Measurements from ENCODE around the gene SLC5A8. TPM values are rescaled to one million over a fixed set of nuclear protein-coding genes. Genes with fewer than 3 reads are reported as not detected.

The SLC5A8 gene
- total and polyA plus RNA-seq, 9 of the 15 experiments (the other 6 are each of a cell fraction or from before 2014, with no cell fraction given): not detected

DNA sequence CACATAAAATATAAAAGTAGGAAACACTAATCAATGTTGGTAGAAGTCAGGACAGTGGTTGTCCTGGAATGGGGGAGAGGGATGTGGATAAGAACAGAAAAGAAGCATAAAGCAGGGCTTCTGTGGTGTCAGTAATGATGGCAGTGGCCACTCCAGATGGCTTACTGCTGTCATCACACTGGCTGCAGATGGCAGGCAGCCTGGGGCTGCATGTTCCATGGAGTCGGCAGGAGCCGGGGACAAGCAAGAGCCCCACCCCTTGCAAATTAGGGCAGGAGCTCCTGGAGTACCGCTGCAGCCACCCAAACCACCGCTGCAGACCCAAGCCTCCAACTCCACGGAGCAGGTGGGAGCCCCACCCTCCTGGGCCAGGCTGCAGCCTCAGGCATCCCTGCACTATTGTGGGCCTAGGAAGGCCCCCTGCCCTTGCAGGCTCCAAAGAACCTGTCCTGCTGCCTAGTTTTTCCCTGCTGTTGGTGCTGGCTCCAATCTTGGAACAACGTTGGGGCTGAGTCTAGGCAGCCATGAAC, 28.8 kb upstream of the SLC5A8 start:
- no peaks in the 10 kb centered on the region for H3K27me3 ChIP-seq (ENCODE audit: control insufficient read depth in 2 of 2, insufficient read depth in 2 of 2, low read length in 2 of 2)
- H2AFZ ChIP-seq (ENCODE audit: low read depth, low read length): no peak overlapping the region
- H3K79me2 ChIP-seq (ENCODE audit: control insufficient read depth, insufficient read depth, low read length): no peaks in the 10 kb centered on the region
- FAIRE-seq (no peak), DNase-seq (ENCODE audit: extremely low read depth in 1 of 4, low spot score in 3 of 4) (no peak), ATAC-seq (no peak)
- ChIA-PET CTCF (ENCODE audit: low intra/inter-chr PET ratio) (no interaction called here), POLR2A (no interaction called here)
- no TSS peak for BruUV-seq (replicated peaks)
- no peaks in the 10 kb centered on the region for H4K20me1 ChIP-seq (replicated peaks; ENCODE audit: control insufficient read depth, insufficient read depth, low read length)
- H3K9me3 ChIP-seq (replicated peaks; ENCODE audit: control insufficient read depth, insufficient read depth, low read depth, low read length): no peaks in the 10 kb centered on the region; the same call in 1 of the 2 replicates
- H3K4me3 ChIP-seq: no peak overlapping the region
- no peaks in the 10 kb centered on the region for H3K4me1 ChIP-seq (replicated peaks in 1 of 2; ENCODE audit: control insufficient read depth in 2 of 2, insufficient read depth in 2 of 2, low read length in 2 of 2)
- in situ Hi-C loops (cut with MboI) (no loop called here), intact Hi-C loops (cut with micrococcal nuclease) (no loop called here)
- H3K4me2 ChIP-seq (ENCODE audit: insufficient read depth, low read length): no peak overlapping the region
- no peak overlapping the region for H3K27ac ChIP-seq (ENCODE audit: extremely low read depth, low read depth, low read length)
- H3K9me1 ChIP-seq (ENCODE audit: control insufficient read depth, insufficient read depth, low read length): no peaks in the 10 kb centered on the region
- H3K9ac ChIP-seq (ENCODE audit: insufficient read depth in 1 of 2, low read depth in 2 of 2, low read length in 2 of 2): no peak overlapping the region
- no peaks in the 10 kb centered on the region for H3K36me3 ChIP-seq (ENCODE audit: control insufficient read depth, insufficient read depth, low read length)
- WGBS (ENCODE audit: insufficient coverage, low coverage, missing lambda C conversion rate): 3% methylated on average over 6 of the region's 6 CpGs
- TF ChIP-seq U2AF2 (optimal IDR thresholded peaks at IDR 0.05; ENCODE audit: low read depth, low read length): no peak
- TF ChIP-seq, protein P1, sequence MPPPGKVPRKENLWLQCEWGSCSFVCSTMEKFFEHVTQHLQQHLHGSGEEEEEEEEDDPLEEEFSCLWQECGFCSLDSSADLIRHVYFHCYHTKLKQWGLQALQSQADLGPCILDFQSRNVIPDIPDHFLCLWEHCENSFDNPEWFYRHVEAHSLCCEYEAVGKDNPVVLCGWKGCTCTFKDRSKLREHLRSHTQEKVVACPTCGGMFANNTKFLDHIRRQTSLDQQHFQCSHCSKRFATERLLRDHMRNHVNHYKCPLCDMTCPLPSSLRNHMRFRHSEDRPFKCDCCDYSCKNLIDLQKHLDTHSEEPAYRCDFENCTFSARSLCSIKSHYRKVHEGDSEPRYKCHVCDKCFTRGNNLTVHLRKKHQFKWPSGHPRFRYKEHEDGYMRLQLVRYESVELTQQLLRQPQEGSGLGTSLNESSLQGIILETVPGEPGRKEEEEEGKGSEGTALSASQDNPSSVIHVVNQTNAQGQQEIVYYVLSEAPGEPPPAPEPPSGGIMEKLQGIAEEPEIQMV (tag; conservative IDR thresholded peaks at IDR 0.05; ENCODE audit: low read depth): no peak
- TF ChIP-seq, protein P2, sequence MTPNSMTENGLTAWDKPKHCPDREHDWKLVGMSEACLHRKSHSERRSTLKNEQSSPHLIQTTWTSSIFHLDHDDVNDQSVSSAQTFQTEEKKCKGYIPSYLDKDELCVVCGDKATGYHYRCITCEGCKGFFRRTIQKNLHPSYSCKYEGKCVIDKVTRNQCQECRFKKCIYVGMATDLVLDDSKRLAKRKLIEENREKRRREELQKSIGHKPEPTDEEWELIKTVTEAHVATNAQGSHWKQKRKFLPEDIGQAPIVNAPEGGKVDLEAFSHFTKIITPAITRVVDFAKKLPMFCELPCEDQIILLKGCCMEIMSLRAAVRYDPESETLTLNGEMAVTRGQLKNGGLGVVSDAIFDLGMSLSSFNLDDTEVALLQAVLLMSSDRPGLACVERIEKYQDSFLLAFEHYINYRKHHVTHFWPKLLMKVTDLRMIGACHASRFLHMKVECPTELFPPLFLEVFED (CRISPR knock-in tag; conservative IDR thresholded peaks at IDR 0.05): no peak
- TF ChIP-seq, protein P3, sequence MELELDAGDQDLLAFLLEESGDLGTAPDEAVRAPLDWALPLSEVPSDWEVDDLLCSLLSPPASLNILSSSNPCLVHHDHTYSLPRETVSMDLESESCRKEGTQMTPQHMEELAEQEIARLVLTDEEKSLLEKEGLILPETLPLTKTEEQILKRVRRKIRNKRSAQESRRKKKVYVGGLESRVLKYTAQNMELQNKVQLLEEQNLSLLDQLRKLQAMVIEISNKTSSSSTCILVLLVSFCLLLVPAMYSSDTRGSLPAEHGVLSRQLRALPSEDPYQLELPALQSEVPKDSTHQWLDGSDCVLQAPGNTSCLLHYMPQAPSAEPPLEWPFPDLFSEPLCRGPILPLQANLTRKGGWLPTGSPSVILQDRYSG (tag; conservative IDR thresholded peaks at IDR 0.05; ENCODE audit: low read depth): no peak
- TF ChIP-seq, protein P4, sequence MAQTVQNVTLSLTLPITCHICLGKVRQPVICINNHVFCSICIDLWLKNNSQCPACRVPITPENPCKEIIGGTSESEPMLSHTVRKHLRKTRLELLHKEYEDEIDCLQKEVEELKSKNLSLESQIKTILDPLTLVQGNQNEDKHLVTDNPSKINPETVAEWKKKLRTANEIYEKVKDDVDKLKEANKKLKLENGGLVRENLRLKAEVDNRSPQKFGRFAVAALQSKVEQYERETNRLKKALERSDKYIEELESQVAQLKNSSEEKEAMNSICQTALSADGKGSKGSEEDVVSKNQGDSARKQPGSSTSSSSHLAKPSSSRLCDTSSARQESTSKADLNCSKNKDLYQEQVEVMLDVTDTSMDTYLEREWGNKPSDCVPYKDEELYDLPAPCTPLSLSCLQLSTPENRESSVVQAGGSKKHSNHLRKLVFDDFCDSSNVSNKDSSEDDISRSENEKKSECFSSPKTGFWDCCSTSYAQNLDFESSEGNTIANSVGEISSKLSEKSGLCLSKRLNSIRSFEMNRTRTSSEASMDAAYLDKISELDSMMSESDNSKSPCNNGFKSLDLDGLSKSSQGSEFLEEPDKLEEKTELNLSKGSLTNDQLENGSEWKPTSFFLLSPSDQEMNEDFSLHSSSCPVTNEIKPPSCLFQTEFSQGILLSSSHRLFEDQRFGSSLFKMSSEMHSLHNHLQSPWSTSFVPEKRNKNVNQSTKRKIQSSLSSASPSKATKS (CRISPR knock-in tag; IDR thresholded peaks at IDR 0.05): no peak
- no peak for TF ChIP-seq ESRRB (CRISPR knock-in tag; IDR thresholded peaks at IDR 0.05; ENCODE audit: borderline replicate concordance)
- TF ChIP-seq, protein P5, sequence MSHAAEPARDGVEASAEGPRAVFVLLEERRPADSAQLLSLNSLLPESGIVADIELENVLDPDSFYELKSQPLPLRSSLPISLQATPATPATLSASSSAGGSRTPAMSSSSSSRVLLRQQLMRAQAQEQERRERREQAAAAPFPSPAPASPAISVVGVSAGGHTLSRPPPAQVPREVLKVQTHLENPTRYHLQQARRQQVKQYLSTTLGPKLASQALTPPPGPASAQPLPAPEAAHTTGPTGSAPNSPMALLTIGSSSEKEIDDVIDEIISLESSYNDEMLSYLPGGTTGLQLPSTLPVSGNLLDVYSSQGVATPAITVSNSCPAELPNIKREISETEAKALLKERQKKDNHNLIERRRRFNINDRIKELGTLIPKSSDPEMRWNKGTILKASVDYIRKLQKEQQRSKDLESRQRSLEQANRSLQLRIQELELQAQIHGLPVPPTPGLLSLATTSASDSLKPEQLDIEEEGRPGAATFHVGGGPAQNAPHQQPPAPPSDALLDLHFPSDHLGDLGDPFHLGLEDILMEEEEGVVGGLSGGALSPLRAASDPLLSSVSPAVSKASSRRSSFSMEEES (CRISPR knock-in tag; IDR thresholded peaks at IDR 0.05): no peak
- no peak for TF ChIP-seq XRCC4 (IDR thresholded peaks at IDR 0.05; ENCODE audit: extremely low read depth, insufficient read depth, insufficient read length)
- no peak for TF ChIP-seq TARDBP (IDR thresholded peaks at IDR 0.05)
- no peak for TF ChIP-seq SOX6 (IDR thresholded peaks at IDR 0.05)
- no peak for TF ChIP-seq ZNF316 (IDR thresholded peaks at IDR 0.05)
- no peak for TF ChIP-seq FOXK2 (conservative IDR thresholded peaks at IDR 0.05 in 1 of 2, IDR thresholded peaks at IDR 0.05 in 1 of 2; ENCODE audit: low read depth in 2 of 2)
- no peak for TF ChIP-seq SIRT6 (IDR thresholded peaks at IDR 0.05; ENCODE audit: low read depth, low read length)
- no peak for TF ChIP-seq TRIM28 (IDR thresholded peaks at IDR 0.05)
- TF ChIP-seq, protein P6, sequence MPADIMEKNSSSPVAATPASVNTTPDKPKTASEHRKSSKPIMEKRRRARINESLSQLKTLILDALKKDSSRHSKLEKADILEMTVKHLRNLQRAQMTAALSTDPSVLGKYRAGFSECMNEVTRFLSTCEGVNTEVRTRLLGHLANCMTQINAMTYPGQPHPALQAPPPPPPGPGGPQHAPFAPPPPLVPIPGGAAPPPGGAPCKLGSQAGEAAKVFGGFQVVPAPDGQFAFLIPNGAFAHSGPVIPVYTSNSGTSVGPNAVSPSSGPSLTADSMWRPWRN (IDR thresholded peaks at IDR 0.05; ENCODE audit: low read depth): no peak
